Ovary (tissue), 3 donors: ENCODE data around the gene IQCN.

ENCODE experiments used
- EP300 ChIP-seq: sonication (generic); formaldehyde crosslinking; IDR thresholded peaks from one replicate; pipeline ENCODE4 v1.6.1; 2017; ENCODE audit warnings: antibody characterized with exemption
- POLR2A ChIP-seq: fragments of 450-650 bp; IDR thresholded peaks from one replicate; pipeline ENCODE4 v1.6.1; 2017; ENCODE audit warnings: antibody characterized with exemption, mild to moderate bottlenecking, moderate library complexity
- TF ChIP-seq, protein P1 (sequence below), 3 donors: fragments of 450-650 bp in 2 of 3; fragments of 200-600 bp in 1 of 3; IDR thresholded peaks; one replicate each; pipeline versions ENCODE4 v1.5.1 to v1.8.0; 2016 to 2022; ENCODE audit warnings: antibody characterized with exemption in 3 of 3, mild to moderate bottlenecking in 1 of 3
- donor health status: DM: no; HTN: no; CAD: no.

DNA sequence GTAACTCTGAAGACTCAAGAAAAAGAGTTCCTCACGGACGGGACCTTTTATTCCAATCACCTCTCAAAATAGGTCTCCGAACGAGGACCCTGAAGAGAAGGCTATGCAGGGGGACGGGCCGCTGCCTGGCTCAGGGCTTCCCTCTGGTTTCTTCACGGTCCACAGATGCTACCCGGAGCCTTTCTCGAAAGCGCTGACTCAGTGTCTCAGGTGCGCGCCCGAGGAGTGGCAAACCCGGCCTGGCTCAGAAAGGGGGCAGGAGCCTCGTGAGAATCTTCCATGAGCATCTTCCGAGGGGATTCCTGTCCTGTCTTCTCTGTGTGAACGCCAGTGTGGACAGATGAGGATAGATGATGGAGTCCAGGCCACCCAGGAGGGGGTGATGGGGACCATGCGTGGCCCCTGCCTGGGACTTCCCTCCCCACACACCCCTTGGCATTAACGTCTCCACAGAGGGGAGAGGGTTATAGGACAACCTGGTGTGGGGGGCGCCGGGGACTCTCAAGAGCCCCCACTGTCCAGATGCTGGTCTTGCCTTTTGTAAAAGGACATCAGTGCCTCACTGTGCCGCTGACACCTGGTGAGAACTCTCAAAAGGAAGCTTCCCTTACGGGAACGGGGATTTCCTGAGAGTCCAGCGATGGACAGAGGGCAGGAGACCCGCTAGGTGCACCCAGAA is 32.1 kb upstream of the IQCN start:
- no peak for TF ChIP-seq POLR2A
- TF ChIP-seq, protein P1, sequence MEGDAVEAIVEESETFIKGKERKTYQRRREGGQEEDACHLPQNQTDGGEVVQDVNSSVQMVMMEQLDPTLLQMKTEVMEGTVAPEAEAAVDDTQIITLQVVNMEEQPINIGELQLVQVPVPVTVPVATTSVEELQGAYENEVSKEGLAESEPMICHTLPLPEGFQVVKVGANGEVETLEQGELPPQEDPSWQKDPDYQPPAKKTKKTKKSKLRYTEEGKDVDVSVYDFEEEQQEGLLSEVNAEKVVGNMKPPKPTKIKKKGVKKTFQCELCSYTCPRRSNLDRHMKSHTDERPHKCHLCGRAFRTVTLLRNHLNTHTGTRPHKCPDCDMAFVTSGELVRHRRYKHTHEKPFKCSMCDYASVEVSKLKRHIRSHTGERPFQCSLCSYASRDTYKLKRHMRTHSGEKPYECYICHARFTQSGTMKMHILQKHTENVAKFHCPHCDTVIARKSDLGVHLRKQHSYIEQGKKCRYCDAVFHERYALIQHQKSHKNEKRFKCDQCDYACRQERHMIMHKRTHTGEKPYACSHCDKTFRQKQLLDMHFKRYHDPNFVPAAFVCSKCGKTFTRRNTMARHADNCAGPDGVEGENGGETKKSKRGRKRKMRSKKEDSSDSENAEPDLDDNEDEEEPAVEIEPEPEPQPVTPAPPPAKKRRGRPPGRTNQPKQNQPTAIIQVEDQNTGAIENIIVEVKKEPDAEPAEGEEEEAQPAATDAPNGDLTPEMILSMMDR (IDR thresholded peaks at IDR 0.05): no peak
- TF ChIP-seq EP300: no peak
